Natural killer cell (primary cell): ENCODE results near the gene CACNB4. TPM values are rescaled to one million over a fixed set of nuclear protein-coding genes. Genes with fewer than 3 reads are reported as not detected.

Source experiments
- ATAC-seq, 3 donors: fragments of 150-1000 bp in 2 of 3; fragments of 200-7000 bp in 1 of 3; cut with Tn5 transposase; 1 replicate in 1 of 3; 2 replicates in 2 of 3; pipeline ENCODE4 v1.10.0; 2021; ENCODE audit warnings: mild to moderate bottlenecking in 2 of 3, moderate library complexity in 2 of 3
- DNase-seq, 2 donors: peaks; one replicate each; pipeline versions ENCODE4 v3.0.0 to v3.0.0-alpha.2; 2013 to 2021; ENCODE audit warnings: mixed read lengths in 1 of 2
- H3K27ac ChIP-seq: one replicate; pipeline ENCODE4 v1.5.1; 2013; ENCODE audit warnings: mild to moderate bottlenecking, low read length
- H3K27me3 ChIP-seq: one replicate; pipeline ENCODE4 v1.6.1; 2013; ENCODE audit warnings: low read length; ENCODE audit not compliant: control insufficient read depth, insufficient read depth
- H3K36me3 ChIP-seq: one replicate; pipeline ENCODE4 v1.6.1; 2013; ENCODE audit warnings: low read length; ENCODE audit not compliant: control insufficient read depth, insufficient read depth
- H3K4me1 ChIP-seq: one replicate; pipeline ENCODE4 v1.6.1; 2013; ENCODE audit warnings: low read length; ENCODE audit not compliant: control insufficient read depth, insufficient read depth
- H3K4me3 ChIP-seq: one replicate; pipeline ENCODE4 v1.5.1; 2013; ENCODE audit warnings: low read length
- H3K9me3 ChIP-seq: one replicate; pipeline ENCODE4 v1.6.1; 2013; ENCODE audit warnings: low read length; ENCODE audit not compliant: control insufficient read depth, insufficient read depth
- H3K27ac Mint-ChIP-seq, 2 donors: one replicate each; pipeline ENCODE4 v1.8.0; 2022; ENCODE audit warnings: mild to moderate bottlenecking in 2 of 2, mixed read lengths in 2 of 2, moderate library complexity in 1 of 2
- H3K27me3 Mint-ChIP-seq, 2 donors: one replicate each; pipeline ENCODE4 v1.8.0; 2022; ENCODE audit warnings: low read depth in 2 of 2, mixed read lengths in 2 of 2
- H3K36me3 Mint-ChIP-seq: one replicate; pipeline ENCODE4 v1.8.0; 2022; ENCODE audit warnings: mixed read lengths
- H3K4me1 Mint-ChIP-seq, 2 donors: one replicate each; pipeline ENCODE4 v1.8.0; 2022; ENCODE audit warnings: mixed read lengths in 2 of 2
- H3K4me3 Mint-ChIP-seq: one replicate; pipeline ENCODE4 v1.8.0; 2022; ENCODE audit warnings: mild to moderate bottlenecking, moderate library complexity, mixed read lengths
- H3K9me3 Mint-ChIP-seq, 2 donors: one replicate each; pipeline ENCODE4 v1.8.0; 2022; ENCODE audit warnings: mixed read lengths in 2 of 2
- WGBS: methylation state at CpG from one replicate; pipeline ENCODE4 v1.1.7; 2013; ENCODE audit warnings: missing lambda C conversion rate; ENCODE audit not compliant: insufficient coverage; 5-methylcytosine and 5-hydroxymethylcytosine counted together
- intact Hi-C: fragments of 100-400 bp; cut with micrococcal nuclease; formaldehyde crosslinking; loops from one replicate; pipeline ENCODE4 v1.14.2; 2022
- total RNA-seq, 4 donors: library from RNA; stranded (reverse); fragments of 120-200 nt in 1 of 4; gene quantifications; one replicate each; pipeline versions ENCODE4 v1.2.3 to v1.2.4, GENCODE V29; 2013 to 2022
- TF ChIP-seq, protein P1 (sequence below): fragments of 200-600 bp; IDR thresholded peaks from one replicate; pipeline ENCODE4 v1.8.0; 2022; ENCODE audit warnings: antibody characterized with exemption

CACNB4 gene
- total RNA-seq, 3 donors from 2014 or later (not counting 1 experiment from before 2014, with no cell fraction given): 0.56 to 0.93 (median 0.73) TPM

DNA sequence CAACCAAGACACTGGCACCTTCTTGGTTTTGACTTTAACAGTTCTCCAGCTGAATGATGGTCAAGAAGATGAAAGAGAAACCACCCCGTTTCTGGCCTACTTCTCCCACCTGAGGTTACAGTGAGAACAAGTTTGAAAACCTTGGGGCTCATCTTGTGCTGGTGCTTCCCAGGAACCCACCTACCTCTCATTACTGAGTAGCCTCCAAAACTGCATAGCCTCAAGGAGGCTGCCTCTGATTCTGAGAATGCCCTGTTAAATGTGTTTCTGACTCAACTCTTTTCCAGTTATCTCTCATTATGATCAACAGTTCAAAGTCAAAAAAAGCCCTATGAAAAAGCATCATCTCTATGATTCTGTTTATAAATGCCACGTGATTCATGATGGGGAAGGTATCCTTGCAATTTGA is 121.9 kb downstream of the CACNB4 start:
- Histone ChIP-seq H3K36me3 (no peaks in the 10 kb centered on the region), H3K4me3 (no peak overlapping the region), H3K27me3 (no peaks in the 10 kb centered on the region), H3K4me1 (no peaks in the 10 kb centered on the region), H3K9me3 (no peaks in the 10 kb centered on the region), H3K27ac (no peak overlapping the region)
- WGBS: 44% methylated on average over 2 of the region's 2 CpGs
- H3K27me3 Mint-ChIP-seq: peaks cover 0 to 2% of the 10 kb centered on the region in 2 donors
- peaks cover 0 to 4% of the 10 kb centered on the region in 2 donors for H3K4me1 Mint-ChIP-seq
- ATAC-seq (no peak), DNase-seq (no peak)
- no peak overlapping the region for H3K27ac Mint-ChIP-seq
- H3K9me3 Mint-ChIP-seq: no peaks in the 10 kb centered on the region
- intact Hi-C loops: no loop called here
- H3K36me3 Mint-ChIP-seq: no peaks in the 10 kb centered on the region
- TF ChIP-seq, protein P1, sequence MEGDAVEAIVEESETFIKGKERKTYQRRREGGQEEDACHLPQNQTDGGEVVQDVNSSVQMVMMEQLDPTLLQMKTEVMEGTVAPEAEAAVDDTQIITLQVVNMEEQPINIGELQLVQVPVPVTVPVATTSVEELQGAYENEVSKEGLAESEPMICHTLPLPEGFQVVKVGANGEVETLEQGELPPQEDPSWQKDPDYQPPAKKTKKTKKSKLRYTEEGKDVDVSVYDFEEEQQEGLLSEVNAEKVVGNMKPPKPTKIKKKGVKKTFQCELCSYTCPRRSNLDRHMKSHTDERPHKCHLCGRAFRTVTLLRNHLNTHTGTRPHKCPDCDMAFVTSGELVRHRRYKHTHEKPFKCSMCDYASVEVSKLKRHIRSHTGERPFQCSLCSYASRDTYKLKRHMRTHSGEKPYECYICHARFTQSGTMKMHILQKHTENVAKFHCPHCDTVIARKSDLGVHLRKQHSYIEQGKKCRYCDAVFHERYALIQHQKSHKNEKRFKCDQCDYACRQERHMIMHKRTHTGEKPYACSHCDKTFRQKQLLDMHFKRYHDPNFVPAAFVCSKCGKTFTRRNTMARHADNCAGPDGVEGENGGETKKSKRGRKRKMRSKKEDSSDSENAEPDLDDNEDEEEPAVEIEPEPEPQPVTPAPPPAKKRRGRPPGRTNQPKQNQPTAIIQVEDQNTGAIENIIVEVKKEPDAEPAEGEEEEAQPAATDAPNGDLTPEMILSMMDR: no peak
- H3K4me3 Mint-ChIP-seq: no peak overlapping the region

GRCh38 chr2:151975460-151976414 is 123.1 kb downstream of the CACNB4 start:
- TF ChIP-seq, protein P1: no peak
- Histone ChIP-seq H3K4me1 (no peaks in the 10 kb centered on the region), H3K9me3 (no peaks in the 10 kb centered on the region), H3K4me3 (no peak overlapping the region), H3K27me3 (no peaks in the 10 kb centered on the region), H3K27ac (no peak overlapping the region), H3K36me3 (no peaks in the 10 kb centered on the region)
- Mint-ChIP-seq H3K36me3 (no peaks in the 10 kb centered on the region), H3K27ac (no peak overlapping the region), H3K4me1 (peaks cover 0 to 4% of the 10 kb centered on the region in 2 donors), H3K4me3 (no peak overlapping the region), H3K9me3 (no peaks in the 10 kb centered on the region), H3K27me3 (peaks cover 0 to 2% of the 10 kb centered on the region in 2 donors)
- intact Hi-C loops: no loop called here
- ATAC-seq: no peak
- 90% methylated on average over 11 of the region's 15 CpGs for WGBS
- DNase-seq: no peak

- H3K9me3 Mint-ChIP-seq: no peaks in the 10 kb centered on the region
- DNase-seq (no peak), ATAC-seq (no peak)
- Histone ChIP-seq H3K4me1 (no peaks in the 10 kb centered on the region), H3K9me3 (no peaks in the 10 kb centered on the region), H3K36me3 (no peaks in the 10 kb centered on the region), H3K27me3 (no peaks in the 10 kb centered on the region), H3K4me3 (no peak overlapping the region), H3K27ac (no peak overlapping the region)
- no peak overlapping the region for H3K4me3 Mint-ChIP-seq
- H3K27me3 Mint-ChIP-seq: peaks cover 0 to 2% of the 10 kb centered on the region in 2 donors
- H3K4me1 Mint-ChIP-seq: peaks cover 0 to 4% of the 10 kb centered on the region in 2 donors
- TF ChIP-seq, protein P1: no peak
- intact Hi-C loops: no loop called here
- no peaks in the 10 kb centered on the region for H3K36me3 Mint-ChIP-seq
- H3K27ac Mint-ChIP-seq: no peak overlapping the region
- WGBS: 93% methylated on average over 3 of the region's 3 CpGs
Observed at GRCh38 chr2:151974988-151975387, 123.9 kb downstream of the CACNB4 start.
